Endothelial cell of umbilical vein (primary cell): ENCODE results near the gene ZBP1. TPM values are rescaled to one million over a fixed set of nuclear protein-coding genes. Genes with fewer than 3 reads are reported as not detected.

Experiments
- BruUV-seq: library from RNA; stranded (reverse); fragments of 400-500 nt; replicated peaks from 2 replicates; lab custom pipeline; 2021; lab: Mats Ljungman, UMichigan
- CTCF ChIA-PET: fragments of 300-600, 350-600 bp; sonication (Branson Sonifier 250); formaldehyde crosslinking; loops from one replicate; lab custom pipeline; 2021; ENCODE audit warnings: antibody characterized with exemption, inconsistent platforms; lab: Charles Lee
- POLR2A ChIA-PET: fragments of 300-600, 350-600 bp; sonication (Branson Sonifier 250); formaldehyde crosslinking; loops from one replicate; lab custom pipeline; 2021; ENCODE audit warnings: antibody characterized with exemption, inconsistent platforms; lab: Charles Lee
- DNase-seq: peaks from one replicate; pipeline ENCODE4 v3.0.0-alpha.2; 2011; ENCODE audit warnings: low read depth, low spot score
- FAIRE-seq: peaks from 2 replicates; lab custom pipeline; 2011; peaks lifted over from hg19 to GRCh38; lab: Jason Lieb, UNC
- H2AFZ ChIP-seq: 2 replicates; pipeline ENCODE4 v1.6.0; 2012; ENCODE audit warnings: low read depth, low read length, control low read depth, inconsistent platforms
- H3K27ac ChIP-seq: 2 replicates; pipeline ENCODE4 v1.5.1; 2011; ENCODE audit warnings: low read depth, mild to moderate bottlenecking, control low read depth, low read length, moderate library complexity; ENCODE audit not compliant: insufficient read depth
- H3K27me3 ChIP-seq, 2 experiments: 2 replicates each; pipeline versions ENCODE4 v1.6.0 to v1.6.1; 2011; ENCODE audit warnings: low read length in 2 of 2, mixed read lengths in 1 of 2; ENCODE audit not compliant: control insufficient read depth in 2 of 2, insufficient read depth in 2 of 2
- H3K36me3 ChIP-seq, 2 experiments: 2 replicates in 1 of 2; 3 replicates in 1 of 2; pipeline ENCODE4 v1.5.1; 2011; ENCODE audit warnings: low read length in 2 of 2, mild to moderate bottlenecking in 1 of 2, moderate library complexity in 1 of 2; ENCODE audit not compliant: control insufficient read depth in 2 of 2, insufficient read depth in 2 of 2; ENCODE audit errors: extremely low read depth in 1 of 2
- H3K4me1 ChIP-seq: 3 replicates; pipeline ENCODE4 v1.5.1; 2011; ENCODE audit warnings: mild to moderate bottlenecking, low read length; ENCODE audit not compliant: control insufficient read depth, insufficient read depth; ENCODE audit errors: extremely low read depth
- H3K4me2 ChIP-seq: 2 replicates; pipeline ENCODE4 v1.6.1; 2011; ENCODE audit warnings: low read length, control low read depth, mixed read lengths; ENCODE audit not compliant: insufficient read depth
- H3K4me3 ChIP-seq, 3 experiments: fragments of 200-600 bp in 1 of 3; sonication (generic), shearing (Covaris generic) in 1 of 3; replicated peaks in 1 of 3; 2 replicates each; pipeline ENCODE4 v1.5.1; 2011 to 2016; ENCODE audit warnings: control low read depth in 3 of 3, low read length in 3 of 3, mild to moderate bottlenecking in 2 of 3, inconsistent platforms in 1 of 3, low read depth in 1 of 3, moderate library complexity in 1 of 3; ENCODE audit not compliant: insufficient read depth in 1 of 3
- H3K79me2 ChIP-seq: 2 replicates; pipeline ENCODE4 v1.6.0; 2012; ENCODE audit warnings: low read length, inconsistent platforms; ENCODE audit not compliant: control insufficient read depth, insufficient read depth
- H3K9ac ChIP-seq: replicated peaks from 2 replicates; pipeline ENCODE3; 2011; ENCODE audit warnings: low read length, control low read depth; ENCODE audit not compliant: insufficient read depth; ENCODE audit errors: extremely low read depth
- H3K9me1 ChIP-seq: replicated peaks from 3 replicates; pipeline ENCODE4 v1.6.0; 2011; ENCODE audit warnings: mild to moderate bottlenecking, low read length; ENCODE audit not compliant: control insufficient read depth, insufficient read depth; ENCODE audit errors: extremely low read depth
- H3K9me3 ChIP-seq: replicated peaks from 2 replicates; pipeline ENCODE4 v1.5.1; 2012; ENCODE audit warnings: low read length, inconsistent platforms; ENCODE audit not compliant: control insufficient read depth, insufficient read depth
- H4K20me1 ChIP-seq: replicated peaks from 2 replicates; pipeline ENCODE3; 2011; ENCODE audit warnings: mild to moderate bottlenecking, low read length; ENCODE audit not compliant: control insufficient read depth, insufficient read depth; ENCODE audit errors: extremely low read depth
- EZH2 ChIP-seq: IDR thresholded peaks from 2 replicates; pipeline ENCODE4 v1.6.1; 2012; ENCODE audit warnings: borderline replicate concordance, low read depth, mild to moderate bottlenecking, moderate library complexity, low read length, inconsistent platforms; ENCODE audit not compliant: severe bottlenecking
- FOS ChIP-seq: IDR thresholded peaks from 2 replicates; pipeline ENCODE4 v1.6.1; 2011; ENCODE audit warnings: mild to moderate bottlenecking, low read length, moderate library complexity, borderline replicate concordance; ENCODE audit not compliant: insufficient read depth
- GATA2 ChIP-seq: IDR thresholded peaks from 2 replicates; pipeline ENCODE4 v1.7.0; 2011; ENCODE audit warnings: low read depth, mild to moderate bottlenecking, moderate library complexity, mixed read lengths, low read length; ENCODE audit not compliant: insufficient read length, insufficient read depth
- JUN ChIP-seq: IDR thresholded peaks from 2 replicates; pipeline ENCODE4 v1.6.1; 2011; ENCODE audit warnings: borderline replicate concordance, low read depth; ENCODE audit not compliant: insufficient read length, insufficient read depth
- MAX ChIP-seq: IDR thresholded peaks from 2 replicates; pipeline ENCODE4 v1.6.1; 2011; ENCODE audit not compliant: insufficient read depth, insufficient read length
- MYC ChIP-seq: IDR thresholded peaks from one replicate; pipeline ENCODE4 v1.6.1; 2011; ENCODE audit warnings: mild to moderate bottlenecking, low read depth, low read length
- POLR2A ChIP-seq: IDR thresholded peaks from 2 replicates; pipeline ENCODE4 v1.6.1; 2012; ENCODE audit warnings: low read depth, mild to moderate bottlenecking, control low read depth, low read length
- POLR2AphosphoS5 ChIP-seq: IDR thresholded peaks from 2 replicates; pipeline ENCODE4 v1.6.1; 2012; ENCODE audit warnings: low read depth, mild to moderate bottlenecking, control low read depth, low read length, moderate library complexity; ENCODE audit not compliant: insufficient read depth
- dilution Hi-C: fragments of 300-500 bp; cut with MboI; formaldehyde crosslinking; loops from one replicate; pipeline ENCODE4 v1.15.0; 2019; ENCODE audit warnings: low sequenced_read_pairs; ENCODE audit not compliant: extremely low pct_ligation_motif_present
- intact Hi-C: fragments of 100-400 bp; cut with micrococcal nuclease; formaldehyde crosslinking; loops from one replicate; pipeline ENCODE4 v1.10.0; 2022
- polyA plus RNA-seq, 4 experiments: library from polyadenylated mRNA; depleted of rRNA in 3 of 4; stranded (reverse) in 3 of 4; unstranded in 1 of 4; fragments of >200 nt; gene quantifications; 2 replicates each; pipeline versions ENCODE4 v1.2.1 to v1.2.3, GENCODE V29; 2011 to 2012; ENCODE audit warnings: missing spikeins in 1 of 4
- total RNA-seq: library from RNA; stranded (reverse); gene quantifications from 2 replicates; pipeline ENCODE4 v1.2.3, GENCODE V29; 2021
- TF ChIP-seq, protein P1 (sequence below), 2 donors: IDR thresholded peaks; 1 replicate in 1 of 2; 2 replicates in 1 of 2; pipeline ENCODE4 v1.5.1; 2011; ENCODE audit warnings: low read length in 2 of 2, mild to moderate bottlenecking in 2 of 2, moderate library complexity in 2 of 2, control low read depth in 1 of 2, inconsistent platforms in 1 of 2, low read depth in 1 of 2; ENCODE audit not compliant: insufficient read depth in 1 of 2; ENCODE audit errors: extremely low read depth in 1 of 2

ZBP1 gene
- total and polyA plus RNA-seq, 2 donors (not counting 3 experiments of a cell fraction or from before 2014, with no cell fraction given): not detected

DNA sequence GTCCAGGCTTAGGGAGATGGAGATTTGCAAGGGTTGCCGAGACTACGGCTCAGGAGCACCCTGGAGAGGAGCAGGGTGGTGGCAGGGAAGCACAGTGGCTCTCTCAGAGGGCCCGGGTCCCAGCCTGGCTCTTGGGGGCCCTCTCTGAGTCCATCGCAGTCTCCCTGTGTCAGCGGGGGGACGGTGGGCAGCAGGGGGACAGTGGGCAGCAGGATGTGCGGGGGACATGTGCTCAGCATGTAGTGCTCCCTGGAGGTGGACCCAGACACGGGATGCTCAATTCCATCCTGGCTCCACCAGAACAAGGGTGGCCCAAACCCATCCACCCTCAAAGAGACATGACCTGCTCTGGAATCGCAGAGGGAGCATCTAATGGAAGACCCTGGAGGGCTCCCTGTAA is 43.0 kb upstream of the ZBP1 start:
- dilution Hi-C loops: no loop called here
- no peak overlapping the region for H3K4me3 ChIP-seq
- H3K9me3 ChIP-seq: no peaks in the 10 kb centered on the region
- no peak overlapping the region for H2AFZ ChIP-seq
- H3K79me2 ChIP-seq: peaks cover 20% of the 10 kb centered on the region
- H4K20me1 ChIP-seq: no peaks in the 10 kb centered on the region
- no peaks in the 10 kb centered on the region for H3K27me3 ChIP-seq
- intact Hi-C loops: no loop called here
- H3K9ac ChIP-seq: no peak overlapping the region
- no peaks in the 10 kb centered on the region for H3K9me1 ChIP-seq
- peaks cover 0 to 2% of the 10 kb centered on the region in 2 experiments for H3K36me3 ChIP-seq
- no peaks in the 10 kb centered on the region for H3K4me1 ChIP-seq
- H3K4me2 ChIP-seq: no peak overlapping the region
- TF ChIP-seq POLR2A (no peak), EZH2 (no peak), MYC (no peak), MAX (no peak), POLR2AphosphoS5 (no peak), FOS (no peak), GATA2 (no peak), JUN (no peak)
- TF ChIP-seq, protein P1, sequence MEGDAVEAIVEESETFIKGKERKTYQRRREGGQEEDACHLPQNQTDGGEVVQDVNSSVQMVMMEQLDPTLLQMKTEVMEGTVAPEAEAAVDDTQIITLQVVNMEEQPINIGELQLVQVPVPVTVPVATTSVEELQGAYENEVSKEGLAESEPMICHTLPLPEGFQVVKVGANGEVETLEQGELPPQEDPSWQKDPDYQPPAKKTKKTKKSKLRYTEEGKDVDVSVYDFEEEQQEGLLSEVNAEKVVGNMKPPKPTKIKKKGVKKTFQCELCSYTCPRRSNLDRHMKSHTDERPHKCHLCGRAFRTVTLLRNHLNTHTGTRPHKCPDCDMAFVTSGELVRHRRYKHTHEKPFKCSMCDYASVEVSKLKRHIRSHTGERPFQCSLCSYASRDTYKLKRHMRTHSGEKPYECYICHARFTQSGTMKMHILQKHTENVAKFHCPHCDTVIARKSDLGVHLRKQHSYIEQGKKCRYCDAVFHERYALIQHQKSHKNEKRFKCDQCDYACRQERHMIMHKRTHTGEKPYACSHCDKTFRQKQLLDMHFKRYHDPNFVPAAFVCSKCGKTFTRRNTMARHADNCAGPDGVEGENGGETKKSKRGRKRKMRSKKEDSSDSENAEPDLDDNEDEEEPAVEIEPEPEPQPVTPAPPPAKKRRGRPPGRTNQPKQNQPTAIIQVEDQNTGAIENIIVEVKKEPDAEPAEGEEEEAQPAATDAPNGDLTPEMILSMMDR (IDR thresholded peaks at IDR 0.05; ENCODE audit: extremely low read depth in 1 of 2, insufficient read depth in 1 of 2, low read depth in 1 of 2, low read length in 2 of 2): no peak
- no TSS peak for BruUV-seq
- ChIA-PET CTCF (no interaction called here), POLR2A (no interaction called here)
- DNase-seq (no peak), FAIRE-seq (no peak)
- no peak overlapping the region for H3K27ac ChIP-seq
